NOMO-1 treated with dmso at 0.1 percent for 144 hours (cell line): Measurements from ENCODE around the gene NSFL1C.
A peak's percentile ranks its signal among the peaks of the same experiment; 100 is the strongest.

ENCODE experiments used
- DNase-seq: peaks from one replicate; lab custom pipeline; 2025; ENCODE audit not compliant: unreplicated experiment; lab: John Stamatoyannopoulos, UW

Gene NSFL1C

DNA sequence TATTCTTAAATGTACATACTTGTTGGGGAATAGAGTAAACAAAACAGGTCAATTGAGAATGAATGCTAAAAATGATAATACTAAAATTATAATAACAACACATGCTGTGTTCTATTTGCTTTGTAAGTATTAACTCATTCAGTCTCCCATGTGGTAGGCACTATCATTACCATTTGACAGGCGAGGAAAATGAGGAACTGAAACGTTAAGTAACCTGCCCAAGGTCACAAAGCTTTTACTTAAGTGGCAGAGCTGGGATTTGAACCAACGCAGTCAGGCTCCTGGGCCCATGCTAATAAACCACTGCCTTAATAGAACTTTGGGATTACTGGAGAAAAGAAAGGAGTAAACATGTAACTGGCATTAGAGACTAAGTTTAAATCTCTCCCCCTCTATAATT is 3.8 kb downstream of the NSFL1C start:
- DNase-seq = peak; percentile 14

DNA sequence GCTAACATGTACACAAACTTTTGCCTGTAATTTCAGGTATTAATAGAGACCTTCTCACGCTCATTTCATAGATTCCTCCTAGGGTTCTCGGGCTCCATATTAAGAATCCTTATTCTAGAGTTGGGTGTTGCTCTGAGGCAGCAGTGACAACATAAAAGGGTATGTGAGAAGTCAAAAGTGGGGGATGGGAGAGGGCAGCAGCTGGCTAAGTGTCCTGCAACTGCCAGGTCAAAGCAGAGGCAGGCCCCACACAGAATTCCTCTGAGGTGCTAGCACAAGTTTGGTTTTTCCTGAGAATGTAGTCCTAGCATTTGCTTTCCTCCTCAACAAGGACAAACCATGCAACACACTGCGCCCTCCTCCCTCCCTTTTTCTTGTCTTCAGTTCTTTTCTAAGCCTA is 4.6 kb downstream of the NSFL1C start:
- DNase-seq = no peak

- DNase-seq = no peak
These were observed 6.4 kb downstream of the NSFL1C start for GRCh38 chr20:1460275-1460674.

DNA sequence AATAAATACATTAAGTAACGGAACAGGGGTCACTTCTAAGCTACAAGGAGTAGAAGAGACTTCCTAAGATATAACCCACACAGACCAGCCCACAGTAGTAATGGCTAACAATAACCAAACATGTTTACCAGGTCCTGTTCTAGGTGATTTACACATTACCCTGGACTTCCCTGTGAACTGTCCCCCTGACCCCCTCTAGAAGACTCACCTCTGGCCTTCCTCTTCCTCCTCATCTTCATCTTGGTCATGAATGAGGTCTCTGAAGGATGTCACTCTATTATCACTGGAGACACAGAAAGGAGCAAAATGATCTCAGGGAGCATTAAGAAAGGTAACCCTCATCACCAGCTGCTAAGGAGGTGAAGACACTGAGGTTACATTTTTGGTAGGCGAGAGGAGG is 8.7 kb downstream of the NSFL1C start:
- no peak for DNase-seq

DNA sequence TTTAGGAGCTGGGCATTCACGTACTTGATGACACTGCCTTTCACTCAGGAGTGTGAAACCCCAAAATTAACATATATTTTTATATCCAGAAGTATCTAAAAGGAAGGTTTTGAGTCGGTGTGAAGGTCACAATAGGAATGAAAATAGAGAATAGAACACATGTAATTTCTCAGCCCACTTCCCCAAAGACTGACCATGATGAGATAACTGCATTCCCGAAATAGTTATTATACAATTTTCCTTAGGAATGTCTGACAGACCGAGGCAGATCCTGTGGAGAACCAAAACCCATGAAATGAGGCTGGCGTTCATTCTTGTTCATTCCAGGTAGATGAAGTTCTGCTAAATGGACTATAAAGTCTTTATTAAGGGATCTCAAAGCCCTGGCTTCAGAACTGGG is 10.3 kb downstream of the NSFL1C start:
- no peak for DNase-seq

DNA sequence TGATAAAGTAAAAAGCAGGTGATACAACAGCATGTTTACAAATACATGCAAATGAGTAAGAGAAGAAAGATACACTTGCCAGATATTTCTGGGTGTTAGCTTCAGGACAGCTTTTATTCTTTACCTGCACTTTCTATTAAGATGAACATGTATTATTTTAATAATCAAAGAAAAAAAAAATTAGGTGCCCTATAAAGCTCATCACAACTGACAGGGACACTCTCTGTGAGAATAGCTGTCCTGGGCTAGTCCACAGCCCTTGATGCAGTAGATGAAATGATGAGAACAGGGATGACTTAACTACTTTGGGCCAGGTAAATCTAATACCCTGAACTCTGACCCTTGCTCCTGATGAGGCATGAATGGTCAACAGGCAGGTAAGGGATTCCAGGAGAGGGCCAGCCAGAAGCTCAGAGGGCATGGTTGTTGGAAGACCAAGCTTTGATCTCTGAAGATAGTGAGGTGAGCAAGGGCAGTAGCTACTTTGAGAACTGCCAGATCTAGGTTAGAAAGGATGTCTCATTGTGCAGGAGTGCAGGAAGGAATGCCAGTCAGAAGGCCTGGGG is 15.6 kb downstream of the NSFL1C start:
- no peak for DNase-seq

DNA sequence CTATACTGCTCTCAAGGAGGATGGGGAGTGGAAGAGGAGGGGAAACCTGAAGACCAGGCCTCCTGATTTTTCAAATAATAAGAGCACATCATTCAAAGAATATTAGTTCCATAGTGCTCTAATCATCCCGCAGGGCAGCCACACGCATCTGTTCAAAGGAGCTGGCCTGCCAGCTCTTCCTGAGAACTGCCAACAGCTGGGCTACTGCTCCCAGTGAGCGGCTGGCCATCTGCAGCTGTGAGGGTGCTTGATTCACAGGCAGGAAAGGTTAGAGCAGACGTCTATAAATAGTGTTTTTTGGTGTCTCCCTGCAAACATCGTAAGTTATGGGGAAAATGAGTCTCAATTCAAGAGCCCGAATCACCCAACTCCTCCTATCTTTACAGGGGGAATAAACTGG is 17.3 kb downstream of the NSFL1C start:
- DNase-seq = no peak

- no peak for DNase-seq
These were observed 18.5 kb downstream of the NSFL1C start for GRCh38 chr20:1448081-1448620.

DNA sequence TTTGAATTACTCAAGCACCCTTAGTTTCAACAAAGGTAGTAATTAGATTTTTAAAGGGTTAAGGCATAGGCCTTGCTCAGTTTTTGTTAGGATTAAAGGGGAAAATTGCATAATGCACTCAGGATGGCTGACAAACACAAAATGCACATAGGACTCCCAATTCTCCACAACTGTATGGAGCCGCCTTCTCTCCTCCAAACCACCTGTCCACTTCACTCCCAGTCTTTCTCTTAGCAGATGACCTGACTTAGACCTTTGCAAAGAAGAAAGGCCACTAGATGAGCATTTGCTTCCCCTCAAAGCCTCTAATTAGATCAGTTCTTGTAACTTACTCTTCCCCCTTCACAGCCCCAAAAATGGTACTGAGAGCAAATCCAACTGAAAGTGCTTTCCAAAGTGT is 20.1 kb downstream of the NSFL1C start:
- no peak for DNase-seq

DNA sequence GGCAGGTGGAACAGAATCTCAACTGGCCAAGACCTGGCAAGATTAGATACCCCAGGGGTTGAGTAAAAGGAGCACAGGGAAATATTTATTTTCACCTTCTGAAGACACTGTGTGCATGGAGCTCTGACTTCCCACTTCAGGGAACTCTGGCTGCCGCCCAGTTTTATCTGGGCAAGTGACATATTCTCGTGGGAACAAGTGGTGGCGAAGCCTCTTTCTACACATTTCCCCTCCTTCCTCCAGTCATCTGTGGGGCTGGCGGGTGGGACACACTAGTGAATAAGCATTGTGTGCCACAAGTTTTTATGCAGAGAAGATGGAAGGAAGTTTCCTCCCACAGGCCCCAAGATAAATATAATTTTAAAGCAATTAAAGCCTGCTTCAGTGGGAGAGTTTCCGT is 23.6 kb downstream of the NSFL1C start:
- no peak for DNase-seq

GRCh38 chr20:1442304-1442703 is 24.3 kb downstream of the NSFL1C start:
- DNase-seq = no peak

DNA sequence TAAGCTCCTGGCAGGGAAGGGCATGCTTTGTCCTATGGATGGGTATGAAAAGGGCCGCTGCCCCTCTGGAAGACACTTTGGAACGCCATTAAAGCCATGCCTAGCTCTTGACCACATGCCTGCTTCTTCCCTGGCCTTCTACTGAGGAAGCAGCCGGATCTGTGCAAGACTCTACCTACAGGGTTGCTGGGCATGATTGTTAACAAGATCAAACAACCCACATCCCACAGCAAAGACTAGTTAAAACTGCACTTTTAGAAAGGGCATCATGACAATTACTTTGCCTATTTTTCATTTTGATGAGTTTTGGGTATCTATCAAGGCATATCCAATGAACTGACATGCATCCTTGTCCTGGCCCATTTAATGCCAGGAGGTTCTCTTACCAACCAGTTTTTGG is 25.5 kb downstream of the NSFL1C start:
- DNase-seq = no peak

DNA sequence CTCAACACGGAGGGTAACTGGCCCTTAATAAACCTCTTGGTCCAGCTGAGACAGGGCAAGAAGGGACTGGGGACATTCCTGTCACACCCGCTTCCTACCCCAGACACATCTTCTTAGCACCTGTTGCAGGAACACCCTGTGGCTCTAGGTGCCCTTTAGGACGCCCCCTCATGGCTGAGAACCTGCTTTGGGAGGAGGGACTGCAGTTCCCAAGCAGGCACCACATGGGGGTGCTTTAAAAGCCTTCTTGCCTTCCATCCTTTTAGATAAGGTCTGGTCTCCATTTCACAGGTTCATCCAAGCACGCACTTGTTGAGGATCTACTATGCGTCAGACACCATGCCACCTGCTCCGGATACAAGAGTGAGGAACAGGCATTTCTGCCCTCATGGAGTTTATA is 26.6 kb downstream of the NSFL1C start:
- no peak for DNase-seq

DNA sequence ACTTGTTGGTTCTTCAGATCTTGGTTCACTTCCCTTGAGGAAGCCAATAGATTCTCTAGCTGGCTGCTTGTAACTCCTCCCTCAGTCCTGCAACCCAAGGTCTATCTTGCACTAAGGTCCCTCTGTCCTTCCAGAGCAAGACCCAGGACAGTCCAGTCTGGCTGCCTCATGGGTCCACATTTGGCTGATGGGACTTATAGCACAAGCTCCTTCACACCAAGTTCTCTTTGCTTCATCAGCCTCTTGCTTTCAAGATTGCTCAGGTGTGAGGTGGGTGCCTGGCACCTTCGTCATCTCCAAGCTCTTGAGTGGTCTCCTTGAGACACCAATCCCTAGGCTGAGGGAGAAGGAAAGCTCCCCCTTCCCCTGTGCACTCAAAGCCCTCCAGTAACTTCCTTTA is 28.3 kb downstream of the NSFL1C start:
- no peak for DNase-seq

GRCh38 chr20:1437235-1437904 is 29.3 kb downstream of the NSFL1C start:
- DNase-seq = peak; percentile 18

GRCh38 chr20:1436263-1436662 is 30.4 kb downstream of the NSFL1C start:
- DNase-seq = no peak

GRCh38 chr20:1435337-1435699 is 31.3 kb downstream of the NSFL1C start:
- DNase-seq = no peak

DNA sequence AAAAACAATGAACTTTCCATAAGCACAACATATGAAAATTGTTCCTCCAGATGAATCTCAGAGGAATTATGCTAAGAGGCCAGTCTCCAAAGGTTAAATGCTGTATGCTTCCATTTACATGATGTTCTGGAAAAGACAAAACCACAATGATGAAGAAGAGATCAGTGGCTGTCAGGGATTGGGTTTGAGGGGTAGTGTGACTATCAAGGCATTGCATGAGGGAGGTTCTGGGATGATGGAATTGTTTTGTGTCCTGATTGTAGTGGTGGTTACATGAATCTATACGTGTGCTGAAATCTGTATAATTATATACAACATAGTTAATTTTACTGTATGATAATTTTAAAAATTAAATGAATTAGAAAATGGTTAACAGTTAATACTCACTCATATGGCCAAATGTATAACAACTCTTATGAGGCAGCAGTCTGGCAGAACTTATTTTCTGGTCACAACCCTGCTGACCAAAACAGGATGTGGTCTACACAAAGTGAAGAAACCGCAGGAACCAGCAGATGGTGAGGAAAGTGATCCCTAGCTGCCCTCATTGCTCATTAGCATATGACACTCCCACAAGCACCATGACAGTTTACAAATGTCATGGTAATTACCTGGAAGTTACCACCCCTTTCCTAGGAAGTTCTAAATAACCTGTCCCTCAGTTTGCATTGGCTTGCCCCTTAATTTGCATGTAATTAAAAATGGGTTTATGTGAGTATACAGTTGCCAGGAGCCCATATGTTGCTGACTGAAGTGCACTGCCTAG is 31.9 kb downstream of the NSFL1C start:
- peak; percentile 89 for DNase-seq

DNA sequence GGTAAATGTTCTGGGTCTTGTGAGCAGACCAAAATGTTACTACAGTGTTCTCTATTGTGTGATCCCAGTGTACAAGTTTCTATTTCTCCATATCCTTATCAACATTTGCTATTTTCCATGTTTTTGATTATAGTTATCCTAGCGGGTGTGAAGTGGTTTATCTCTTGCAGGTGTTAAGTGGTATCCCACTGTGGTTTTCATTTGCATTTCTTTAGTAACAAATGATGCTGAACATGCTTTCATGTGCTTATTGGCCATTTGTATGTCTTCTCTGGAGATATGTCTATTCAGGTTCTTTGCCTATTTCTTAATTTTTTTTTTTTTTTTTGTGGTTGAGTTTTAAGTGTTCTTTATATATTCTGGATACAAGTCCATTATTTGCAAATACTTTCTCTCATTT is 35.5 kb downstream of the NSFL1C start:
- no peak for DNase-seq

- no peak for DNase-seq
These were observed 36.6 kb downstream of the NSFL1C start for GRCh38 chr20:1430004-1430451.

- no peak for DNase-seq
These were observed 37.4 kb downstream of the NSFL1C start for GRCh38 chr20:1429143-1429728.
